PFSK-1 (cell line): ENCODE results near the gene BCL11A.

Source experiments
- POLR2AphosphoS5 ChIP-seq: IDR thresholded peaks from 2 replicates; pipeline ENCODE4 v1.6.1; 2012; ENCODE audit warnings: low read depth, mild to moderate bottlenecking, control low read depth, low read length, moderate library complexity
- REST ChIP-seq, 2 experiments: IDR thresholded peaks; 2 replicates each; pipeline versions ENCODE4 v1.6.1 to v1.8.0; 2011 to 2012; ENCODE audit warnings: low read depth in 2 of 2, low read length in 2 of 2, control low read depth in 1 of 2, inconsistent platforms in 1 of 2, mild to moderate bottlenecking in 1 of 2, moderate library complexity in 1 of 2; ENCODE audit not compliant: insufficient read depth in 1 of 2
- SIN3A ChIP-seq: IDR thresholded peaks from 2 replicates; pipeline ENCODE4 v1.6.1; 2012; ENCODE audit warnings: mild to moderate bottlenecking, low read length, moderate library complexity, borderline replicate concordance; ENCODE audit not compliant: insufficient read depth
- TAF1 ChIP-seq: IDR thresholded peaks from 2 replicates; pipeline ENCODE4 v1.6.1; 2012; ENCODE audit warnings: low read length, control low read depth, borderline replicate concordance; ENCODE audit not compliant: insufficient read depth

GRCh38 chr2:60426880-60427279, 126.6 kb downstream of the BCL11A start:
- no peak for TF ChIP-seq POLR2AphosphoS5
- no peak for TF ChIP-seq TAF1
- TF ChIP-seq SIN3A, result no peak
- TF ChIP-seq REST (IDR thresholded peaks at IDR 0.05; ENCODE audit: insufficient read depth in 1 of 2, low read depth in 2 of 2, low read length in 2 of 2), result no peak
